ENCODE results near the gene AMN1. TPM values are rescaled to one million over a fixed set of nuclear protein-coding genes. Genes with fewer than 3 reads are reported as not detected.

Gene AMN1
- total RNA-seq, 4 donors from 2014 or later = 6.5 to 10.5 (median 9.4) TPM

GRCh38 chr12:31662176-31662849 lies 66.5 kb downstream of the AMN1 start:
- WGBS, 2 donors = 91 to 94% methylated on average over 6 of the region's 6 CpGs
- TF ChIP-seq POLR2A (IDR thresholded peaks at IDR 0.05) (no peak), EP300 (IDR thresholded peaks at IDR 0.05) (no peak)
- TF ChIP-seq, protein P1, sequence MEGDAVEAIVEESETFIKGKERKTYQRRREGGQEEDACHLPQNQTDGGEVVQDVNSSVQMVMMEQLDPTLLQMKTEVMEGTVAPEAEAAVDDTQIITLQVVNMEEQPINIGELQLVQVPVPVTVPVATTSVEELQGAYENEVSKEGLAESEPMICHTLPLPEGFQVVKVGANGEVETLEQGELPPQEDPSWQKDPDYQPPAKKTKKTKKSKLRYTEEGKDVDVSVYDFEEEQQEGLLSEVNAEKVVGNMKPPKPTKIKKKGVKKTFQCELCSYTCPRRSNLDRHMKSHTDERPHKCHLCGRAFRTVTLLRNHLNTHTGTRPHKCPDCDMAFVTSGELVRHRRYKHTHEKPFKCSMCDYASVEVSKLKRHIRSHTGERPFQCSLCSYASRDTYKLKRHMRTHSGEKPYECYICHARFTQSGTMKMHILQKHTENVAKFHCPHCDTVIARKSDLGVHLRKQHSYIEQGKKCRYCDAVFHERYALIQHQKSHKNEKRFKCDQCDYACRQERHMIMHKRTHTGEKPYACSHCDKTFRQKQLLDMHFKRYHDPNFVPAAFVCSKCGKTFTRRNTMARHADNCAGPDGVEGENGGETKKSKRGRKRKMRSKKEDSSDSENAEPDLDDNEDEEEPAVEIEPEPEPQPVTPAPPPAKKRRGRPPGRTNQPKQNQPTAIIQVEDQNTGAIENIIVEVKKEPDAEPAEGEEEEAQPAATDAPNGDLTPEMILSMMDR (IDR thresholded peaks at IDR 0.05) = no peak
- Histone ChIP-seq H3K27me3 (no peaks in the 10 kb centered on the region), H3K4me1 (peaks cover 0 to 14% (median 3%) of the 10 kb centered on the region in 4 donors), H3K36me3 (peaks cover 0 to 48% (median 0%) of the 10 kb centered on the region in 3 donors), H3K9me3 (no peaks in the 10 kb centered on the region), H3K27ac (no peak overlapping the region), H3K4me3 (no peak overlapping the region)
- DNase-seq (ENCODE audit: low spot score in 2 of 2) = no peak

DNA sequence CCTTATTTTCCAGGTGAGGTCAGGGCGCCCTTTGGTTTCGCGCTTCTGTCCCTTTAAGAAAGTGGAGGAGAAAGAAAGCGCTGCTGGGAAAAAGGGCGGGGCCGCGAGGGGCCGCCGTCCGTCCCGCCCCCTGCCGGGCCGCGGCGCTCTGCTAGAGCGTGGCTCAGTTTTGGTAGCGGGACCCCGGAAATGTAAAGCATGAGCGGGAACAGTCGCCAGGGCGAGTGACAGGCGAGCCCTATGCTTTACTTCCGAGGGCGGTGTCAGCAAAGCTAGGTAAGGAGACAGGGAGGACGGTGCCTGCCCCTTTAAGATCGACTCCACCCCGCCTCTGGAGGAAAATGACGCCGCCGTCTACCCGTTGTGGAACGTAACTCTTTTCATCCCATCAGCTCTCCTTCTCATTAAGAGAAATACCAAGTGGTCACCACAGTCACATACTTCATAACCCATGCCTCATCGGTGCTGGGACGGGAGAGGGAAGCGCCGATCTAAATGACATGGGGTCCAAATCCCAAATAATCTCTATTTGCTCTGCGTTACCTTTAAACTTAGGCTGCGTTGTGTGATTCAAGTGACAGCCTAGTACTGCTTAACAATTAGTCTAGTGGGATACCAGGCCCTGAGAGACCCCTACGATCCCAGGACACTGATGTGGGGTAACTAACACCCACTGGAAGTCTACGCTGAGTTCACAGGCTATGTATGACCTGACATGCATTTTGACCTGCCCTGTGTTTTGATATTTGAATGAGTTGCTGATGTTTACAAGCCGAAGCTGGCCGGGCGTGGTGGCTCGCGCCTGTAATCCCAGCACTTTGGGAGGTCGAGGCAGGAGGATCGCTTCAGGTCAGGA lies 69.5 kb downstream of the AMN1 start, which contains the start of gene ETFBKMT:
Gene ETFBKMT (plus strand): TSS at position 602 of the 856 bp plus-strand sequence. CDS start 2,266 bp downstream, outside the sequence.
- H3K36me3 ChIP-seq = peaks cover 0 to 21% (median 0%) of the 10 kb centered on the region in 3 donors
- peaks cover 0 to 14% (median 3%) of the 10 kb centered on the region in 4 donors for H3K4me1 ChIP-seq
- H3K27ac ChIP-seq = peak within 1 kb of the TSS; percentile 87 to 97 (median 94)
- H3K9me3 ChIP-seq = no peaks in the 10 kb centered on the region
- H3K27me3 ChIP-seq = no peaks in the 10 kb centered on the region
- peak within 1 kb of the TSS; percentile 63 to 73 (median 70) for H3K4me3 ChIP-seq
- WGBS, 2 donors = 2 to 3% methylated on average over 40 to 44 of the region's 47 CpGs
- peak; percentile 65 to 85 for DNase-seq (ENCODE audit: low spot score in 2 of 2)
- TF ChIP-seq, protein P1 (IDR thresholded peaks at IDR 0.05) = peak; percentile 33 to 92 (median 69)
- TF ChIP-seq POLR2A (IDR thresholded peaks at IDR 0.05) = peak in 1 of 2 donors; percentile 42
- TF ChIP-seq EP300 (IDR thresholded peaks at IDR 0.05) = peak; percentile 53 to 83

DNA sequence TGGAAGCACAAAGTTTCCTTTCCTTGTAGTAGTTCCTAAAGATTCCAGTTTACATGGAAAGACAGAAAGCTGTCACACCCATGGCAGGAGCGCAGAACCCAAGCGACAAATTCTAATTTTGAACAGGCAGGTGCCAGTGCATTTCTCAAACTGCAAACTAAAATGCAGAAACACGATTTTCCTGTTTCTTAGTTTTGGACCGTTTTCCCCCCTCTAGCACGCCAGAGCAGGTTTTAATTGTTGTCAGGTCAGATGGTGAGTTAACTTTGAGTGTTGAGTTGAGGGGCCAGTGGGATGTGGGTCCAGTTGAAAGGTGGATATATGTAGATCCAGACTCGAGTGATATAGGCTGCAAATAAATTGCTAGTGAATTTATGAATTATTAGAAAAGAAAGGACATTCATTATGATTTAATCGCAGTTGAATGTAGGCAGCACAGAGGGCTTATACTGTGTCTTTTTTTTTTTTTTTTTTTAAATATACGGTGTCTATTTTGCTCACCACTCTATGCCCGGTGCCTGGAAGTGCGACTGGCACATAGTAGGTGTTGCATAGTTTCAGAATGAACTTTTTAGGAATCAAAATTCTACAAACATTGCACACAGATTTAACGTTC lies 70.2 kb downstream of the AMN1 start:
- no peak for TF ChIP-seq POLR2A (IDR thresholded peaks at IDR 0.05)
- TF ChIP-seq, protein P1 (IDR thresholded peaks at IDR 0.05) = no peak
- no peak for TF ChIP-seq EP300 (IDR thresholded peaks at IDR 0.05)
- peak overlapping the region; percentile 63 to 73 (median 70) for H3K4me3 ChIP-seq
- no peaks in the 10 kb centered on the region for H3K27me3 ChIP-seq
- 20 to 21% methylated on average over 11 of the region's 11 CpGs for WGBS, 2 donors
- no peak for DNase-seq (ENCODE audit: low spot score in 2 of 2)
- H3K4me1 ChIP-seq = peaks cover 0 to 16% (median 3%) of the 10 kb centered on the region in 4 donors
- peaks cover 0 to 18% (median 0%) of the 10 kb centered on the region in 3 donors for H3K36me3 ChIP-seq
- H3K27ac ChIP-seq = peak overlapping the region; percentile 87 to 97 (median 94)
- no peaks in the 10 kb centered on the region for H3K9me3 ChIP-seq

DNA sequence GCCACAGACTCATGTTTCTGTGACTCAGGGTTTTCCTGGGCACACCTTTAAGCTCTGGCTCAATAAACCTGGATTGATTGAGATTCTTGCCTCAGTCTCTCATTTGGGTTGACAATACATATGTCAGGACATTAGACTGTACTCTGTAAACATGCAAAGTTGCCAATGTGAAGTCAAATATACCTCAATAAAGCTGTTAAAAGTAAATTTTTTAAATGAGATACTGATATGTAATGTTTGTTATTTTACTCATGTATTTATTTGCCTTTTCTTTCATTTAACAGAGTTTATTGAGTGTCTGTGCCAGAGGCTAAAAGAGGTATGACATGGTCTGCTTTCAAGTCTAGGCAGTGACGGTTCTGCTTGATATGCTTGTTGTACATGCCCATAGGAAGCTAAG lies 73.0 kb downstream of the AMN1 start:
- H3K4me1 ChIP-seq = peaks cover 0 to 23% (median 7%) of the 10 kb centered on the region in 4 donors
- H3K27ac ChIP-seq = no peak overlapping the region
- no peaks in the 10 kb centered on the region for H3K36me3 ChIP-seq
- TF ChIP-seq POLR2A (IDR thresholded peaks at IDR 0.05) (no peak), EP300 (IDR thresholded peaks at IDR 0.05) (no peak)
- TF ChIP-seq, protein P1 (IDR thresholded peaks at IDR 0.05) = no peak
- no peak overlapping the region for H3K4me3 ChIP-seq
- no peaks in the 10 kb centered on the region for H3K9me3 ChIP-seq
- no peaks in the 10 kb centered on the region for H3K27me3 ChIP-seq
- DNase-seq (ENCODE audit: low spot score in 2 of 2) = no peak
- 65 to 76% methylated on average over 1 of the region's 1 CpG for WGBS, 2 donors

All from tibial nerve (tissue), 4 donors.